HCT116 (cell line): ENCODE measurements around the gene GLT8D2. TPM values are rescaled to one million over a fixed set of nuclear protein-coding genes. Genes with fewer than 3 reads are reported as not detected.

Experiments used
- ATAC-seq: fragments of 200-7000 bp; cut with Tn5 transposase; 2 replicates; pipeline ENCODE4 v1.9.1; 2020; ENCODE audit warnings: mild to moderate bottlenecking, moderate library complexity
- BruUV-seq: library from RNA; stranded (reverse); fragments of 400-500 nt; replicated peaks from 2 replicates; lab custom pipeline; 2021; lab: Mats Ljungman, UMichigan
- CTCF ChIA-PET: fragments of 300-600 bp; sonication (Branson Sonifier 250); formaldehyde crosslinking; loops from one replicate; lab custom pipeline; 2021; ENCODE audit warnings: antibody characterized with exemption; lab: Charles Lee
- POLR2A ChIA-PET: fragments of 300-600, 350-600 bp; sonication (Branson Sonifier 250); formaldehyde crosslinking; loops from one replicate; lab custom pipeline; 2021; ENCODE audit warnings: antibody characterized with exemption; lab: Charles Lee
- RAD21 ChIA-PET, 2 experiments: fragments of 300-600 bp; sonication (Branson Sonifier 250); formaldehyde crosslinking; loops; one replicate each; lab custom pipeline; 2023; ENCODE audit warnings: low total read pairs in 2 of 2; ENCODE audit not compliant: uncharacterized antibody in 2 of 2, unreplicated experiment in 2 of 2, low non-redundant PET in 1 of 2; lab: Charles Lee
- DNase-seq: peaks from one replicate; pipeline ENCODE4 v3.0.0-alpha.2; 2010; ENCODE audit warnings: low read depth, low spot score
- H2AFZ ChIP-seq: fragments of 200-600 bp; shearing (Covaris generic), sonication (generic); 2 replicates; pipeline ENCODE4 v1.6.1; 2017; ENCODE audit warnings: low read depth, mixed run types, mixed read lengths, antibody characterized with exemption, low read length; ENCODE audit not compliant: poor library complexity, severe bottlenecking
- H3K27ac ChIP-seq: 2 replicates; pipeline ENCODE4 v1.5.1; 2012; ENCODE audit warnings: low read depth, low read length
- H3K27me3 ChIP-seq: fragments of 200-600 bp; sonication (generic); 2 replicates; pipeline ENCODE4 v1.6.1; 2016; ENCODE audit warnings: mixed run types, low read length, mixed read lengths; ENCODE audit not compliant: insufficient read depth
- H3K36me3 ChIP-seq, 2 experiments: fragments of 200-500 bp in 1 of 2; fragments of 200-600 bp in 1 of 2; sonication (Bioruptor generic) in 1 of 2; sonication (generic) in 1 of 2; 2 replicates each; pipeline versions ENCODE4 v1.5.1 to v1.6.1; 2014 to 2016; ENCODE audit warnings: low read length in 2 of 2, inconsistent platforms in 1 of 2, mixed read lengths in 1 of 2, mixed run types in 1 of 2; ENCODE audit not compliant: insufficient read depth in 2 of 2, control insufficient read depth in 1 of 2
- H3K4me1 ChIP-seq, 2 experiments: fragments of 200-600 bp in 1 of 2; sonication (generic) in 1 of 2; 2 replicates each; pipeline versions ENCODE4 v1.5.1 to v1.6.1; 2012 to 2017; ENCODE audit warnings: low read length in 2 of 2, inconsistent platforms in 1 of 2, mild to moderate bottlenecking in 1 of 2, mixed read lengths in 1 of 2, mixed run types in 1 of 2, moderate library complexity in 1 of 2; ENCODE audit not compliant: insufficient read depth in 2 of 2, control insufficient read depth in 1 of 2
- H3K4me2 ChIP-seq: fragments of 200-600 bp; sonication (generic); 2 replicates; pipeline ENCODE4 v1.6.1; 2017; ENCODE audit warnings: mixed run types, low read length, mixed read lengths
- H3K4me3 ChIP-seq, 2 experiments: fragments of 200-600 bp in 1 of 2; sonication (generic) in 1 of 2; replicated peaks in 1 of 2; 2 replicates each; pipeline ENCODE4 v1.5.1; 2011 to 2016; ENCODE audit warnings: low read length in 2 of 2, control low read depth in 1 of 2, low read depth in 1 of 2, mild to moderate bottlenecking in 1 of 2, mixed read lengths in 1 of 2, mixed run types in 1 of 2
- H3K79me2 ChIP-seq: fragments of 200-600 bp; sonication (generic); 2 replicates; pipeline ENCODE4 v1.6.1; 2017; ENCODE audit warnings: mild to moderate bottlenecking, mixed run types, low read length, moderate library complexity, mixed read lengths; ENCODE audit not compliant: insufficient read depth
- H3K9ac ChIP-seq: fragments of 200-600 bp; sonication (generic); 2 replicates; pipeline ENCODE4 v1.6.1; 2016; ENCODE audit warnings: low read length, mixed read lengths
- H3K9me2 ChIP-seq: fragments of 200-600 bp; sonication (generic), shearing (Covaris generic); 2 replicates; pipeline ENCODE4 v1.6.1; 2017; ENCODE audit warnings: mixed run types, mild to moderate bottlenecking, moderate library complexity; ENCODE audit not compliant: insufficient read depth
- H3K9me3 ChIP-seq, 2 experiments: fragments of 200-500 bp in 1 of 2; fragments of 200-600 bp in 1 of 2; sonication (Bioruptor generic) in 1 of 2; sonication (generic) in 1 of 2; 2 replicates each; pipeline ENCODE4 v1.6.1; 2014 to 2017; ENCODE audit warnings: low read length in 2 of 2, mixed read lengths in 2 of 2, inconsistent platforms in 1 of 2, low read depth in 1 of 2, mild to moderate bottlenecking in 1 of 2, mixed run types in 1 of 2, moderate library complexity in 1 of 2; ENCODE audit not compliant: control insufficient read depth in 1 of 2, insufficient read depth in 1 of 2
- H4K20me1 ChIP-seq: fragments of 200-600 bp; sonication (generic), shearing (Covaris generic); 2 replicates; pipeline ENCODE4 v1.6.1; 2017; ENCODE audit warnings: mixed run types, mild to moderate bottlenecking, moderate library complexity; ENCODE audit not compliant: insufficient read depth
- CBX3 ChIP-seq: IDR thresholded peaks from 2 replicates; pipeline ENCODE4 v1.6.1; 2012; ENCODE audit warnings: low read depth
- ELF1 ChIP-seq: IDR thresholded peaks from 2 replicates; pipeline ENCODE4 v1.6.1; 2012; ENCODE audit warnings: low read depth, borderline replicate concordance
- EZH2 ChIP-seq: fragments of 200-600 bp; sonication (generic); IDR thresholded peaks from 2 replicates; pipeline ENCODE4 v1.6.1; 2017; ENCODE audit warnings: antibody characterized with exemption, mixed run types
- EZH2phosphoT487 ChIP-seq: fragments of 200-600 bp; IDR thresholded peaks from 2 replicates; pipeline ENCODE4 v1.6.1; 2018; ENCODE audit warnings: antibody characterized with exemption, borderline replicate concordance
- FOSL1 ChIP-seq: IDR thresholded peaks from 2 replicates; pipeline ENCODE4 v1.6.1; 2012; ENCODE audit warnings: low read depth
- POLR2AphosphoS5 ChIP-seq: IDR thresholded peaks from 2 replicates; pipeline ENCODE4 v1.6.1; 2011; ENCODE audit warnings: mild to moderate bottlenecking, low read depth, low read length, moderate library complexity
- SIN3A ChIP-seq: IDR thresholded peaks from 2 replicates; pipeline ENCODE4 v1.6.1; 2012; ENCODE audit warnings: low read depth
- SP1 ChIP-seq: IDR thresholded peaks from 2 replicates; pipeline ENCODE4 v1.6.1; 2012; ENCODE audit warnings: low read depth
- SRF ChIP-seq: IDR thresholded peaks from 2 replicates; pipeline ENCODE4 v1.6.1; 2012; ENCODE audit warnings: low read depth
- TCF7L2 ChIP-seq: IDR thresholded peaks from 2 replicates; pipeline ENCODE4 v1.7.0; 2011; ENCODE audit warnings: borderline replicate concordance, inconsistent platforms; ENCODE audit not compliant: insufficient read depth, insufficient read length; ENCODE audit errors: extremely low read depth
- YY1 ChIP-seq: IDR thresholded peaks from 2 replicates; pipeline ENCODE4 v1.6.1; 2011; ENCODE audit warnings: low read length, low read depth, moderate library complexity, mild to moderate bottlenecking; ENCODE audit not compliant: insufficient replicate concordance; ENCODE audit errors: extremely low read depth
- ZFX ChIP-seq: fragments of 450-650 bp; IDR thresholded peaks from 2 replicates; pipeline ENCODE4 v1.6.1; 2017
- ZNF274 ChIP-seq: fragments of 200-500 bp; sonication (Bioruptor generic); IDR thresholded peaks from 2 replicates; pipeline ENCODE4 v1.6.1; 2014; ENCODE audit warnings: mild to moderate bottlenecking, low read depth, low read length, inconsistent platforms
- intact Hi-C: fragments of 100-400 bp; cut with micrococcal nuclease; formaldehyde crosslinking; loops from 2 replicates; pipeline ENCODE4 v1.10.0; 2022
- total RNA-seq: library from RNA; stranded (reverse); gene quantifications from one replicate; pipeline ENCODE4 v1.2.1, GENCODE V29; 2021; ENCODE audit not compliant: unreplicated experiment
- TF ChIP-seq, protein P1 (sequence below), 3 experiments: fragments of 200-600 bp in 1 of 3; sonication (generic) in 1 of 3; IDR thresholded peaks in 2 of 3; conservative IDR thresholded peaks in 1 of 3; 2 replicates each; pipeline ENCODE4 v1.5.1; 2012 to 2017; ENCODE audit warnings: low read depth in 2 of 3, low read length in 2 of 3, antibody characterized with exemption in 1 of 3, borderline replicate concordance in 1 of 3, control low read depth in 1 of 3, mild to moderate bottlenecking in 1 of 3, mixed read lengths in 1 of 3, mixed run types in 1 of 3, moderate library complexity in 1 of 3; ENCODE audit not compliant: insufficient read depth in 1 of 3
- TF ChIP-seq, protein P2 (sequence below): IDR thresholded peaks from 2 replicates; pipeline ENCODE4 v1.6.1; 2011; ENCODE audit warnings: mild to moderate bottlenecking, low read length, moderate library complexity; ENCODE audit not compliant: insufficient replicate concordance; ENCODE audit errors: extremely low read depth
- TF ChIP-seq, protein P3 (sequence below): IDR thresholded peaks from 2 replicates; pipeline ENCODE4 v1.6.1; 2012

The GLT8D2 gene
- total RNA-seq, 1 experiment from 2014 or later = 4.8 TPM

DNA sequence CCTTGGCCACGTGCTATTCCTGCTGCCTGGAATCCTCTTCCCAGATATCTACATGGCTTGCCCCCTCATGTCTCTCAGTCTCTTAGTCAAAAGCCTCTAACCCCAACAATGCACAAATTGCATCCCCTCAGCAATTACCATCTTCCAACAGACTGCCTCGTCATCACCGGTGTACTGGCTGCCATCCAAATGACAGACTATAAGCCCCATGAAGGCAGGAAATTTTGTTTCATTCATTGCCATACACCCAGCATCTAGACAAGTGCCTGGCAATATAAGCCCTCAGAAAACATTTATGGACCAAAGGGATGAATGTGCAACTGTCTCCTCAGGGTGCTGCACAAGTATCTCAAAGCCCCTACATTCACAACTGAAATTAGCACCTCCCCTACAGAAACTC, 5.8 kb downstream of the GLT8D2 start:
- ChIA-PET CTCF (no interaction called here), RAD21 (no interaction called here), POLR2A (no interaction called here)
- Histone ChIP-seq H3K79me2 (no peaks in the 10 kb centered on the region), H3K9me3 (no peaks in the 10 kb centered on the region), H2AFZ (no peak overlapping the region), H3K9me2 (no peaks in the 10 kb centered on the region), H3K4me1 (peaks cover 0 to 2% of the 10 kb centered on the region in 2 experiments; a peak in 2 of 4 replicates), H4K20me1 (no peaks in the 10 kb centered on the region), H3K9ac (no peak overlapping the region), H3K4me2 (no peak overlapping the region), H3K27me3 (no peaks in the 10 kb centered on the region), H3K27ac (no peak overlapping the region), H3K4me3 (no peak overlapping the region), H3K36me3 (no peaks in the 10 kb centered on the region)
- intact Hi-C loops = no loop called here
- ATAC-seq (no peak), DNase-seq (no peak)
- BruUV-seq = no TSS peak
- TF ChIP-seq, protein P1, sequence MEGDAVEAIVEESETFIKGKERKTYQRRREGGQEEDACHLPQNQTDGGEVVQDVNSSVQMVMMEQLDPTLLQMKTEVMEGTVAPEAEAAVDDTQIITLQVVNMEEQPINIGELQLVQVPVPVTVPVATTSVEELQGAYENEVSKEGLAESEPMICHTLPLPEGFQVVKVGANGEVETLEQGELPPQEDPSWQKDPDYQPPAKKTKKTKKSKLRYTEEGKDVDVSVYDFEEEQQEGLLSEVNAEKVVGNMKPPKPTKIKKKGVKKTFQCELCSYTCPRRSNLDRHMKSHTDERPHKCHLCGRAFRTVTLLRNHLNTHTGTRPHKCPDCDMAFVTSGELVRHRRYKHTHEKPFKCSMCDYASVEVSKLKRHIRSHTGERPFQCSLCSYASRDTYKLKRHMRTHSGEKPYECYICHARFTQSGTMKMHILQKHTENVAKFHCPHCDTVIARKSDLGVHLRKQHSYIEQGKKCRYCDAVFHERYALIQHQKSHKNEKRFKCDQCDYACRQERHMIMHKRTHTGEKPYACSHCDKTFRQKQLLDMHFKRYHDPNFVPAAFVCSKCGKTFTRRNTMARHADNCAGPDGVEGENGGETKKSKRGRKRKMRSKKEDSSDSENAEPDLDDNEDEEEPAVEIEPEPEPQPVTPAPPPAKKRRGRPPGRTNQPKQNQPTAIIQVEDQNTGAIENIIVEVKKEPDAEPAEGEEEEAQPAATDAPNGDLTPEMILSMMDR (IDR thresholded peaks at IDR 0.05 in 2 of 3, conservative IDR thresholded peaks at IDR 0.05 in 1 of 3; ENCODE audit: borderline replicate concordance in 1 of 3, insufficient read depth in 1 of 3, low read depth in 2 of 3, low read length in 2 of 3) = no peak
- TF ChIP-seq SIN3A = no peak
- TF ChIP-seq, protein P2, sequence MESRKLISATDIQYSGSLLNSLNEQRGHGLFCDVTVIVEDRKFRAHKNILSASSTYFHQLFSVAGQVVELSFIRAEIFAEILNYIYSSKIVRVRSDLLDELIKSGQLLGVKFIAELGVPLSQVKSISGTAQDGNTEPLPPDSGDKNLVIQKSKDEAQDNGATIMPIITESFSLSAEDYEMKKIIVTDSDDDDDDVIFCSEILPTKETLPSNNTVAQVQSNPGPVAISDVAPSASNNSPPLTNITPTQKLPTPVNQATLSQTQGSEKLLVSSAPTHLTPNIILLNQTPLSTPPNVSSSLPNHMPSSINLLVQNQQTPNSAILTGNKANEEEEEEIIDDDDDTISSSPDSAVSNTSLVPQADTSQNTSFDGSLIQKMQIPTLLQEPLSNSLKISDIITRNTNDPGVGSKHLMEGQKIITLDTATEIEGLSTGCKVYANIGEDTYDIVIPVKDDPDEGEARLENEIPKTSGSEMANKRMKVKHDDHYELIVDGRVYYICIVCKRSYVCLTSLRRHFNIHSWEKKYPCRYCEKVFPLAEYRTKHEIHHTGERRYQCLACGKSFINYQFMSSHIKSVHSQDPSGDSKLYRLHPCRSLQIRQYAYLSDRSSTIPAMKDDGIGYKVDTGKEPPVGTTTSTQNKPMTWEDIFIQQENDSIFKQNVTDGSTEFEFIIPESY = no peak
- no peak for TF ChIP-seq ZNF274
- TF ChIP-seq TCF7L2 = no peak
- TF ChIP-seq EZH2 = no peak
- TF ChIP-seq, protein P3, sequence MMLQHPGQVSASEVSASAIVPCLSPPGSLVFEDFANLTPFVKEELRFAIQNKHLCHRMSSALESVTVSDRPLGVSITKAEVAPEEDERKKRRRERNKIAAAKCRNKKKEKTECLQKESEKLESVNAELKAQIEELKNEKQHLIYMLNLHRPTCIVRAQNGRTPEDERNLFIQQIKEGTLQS = no peak
- no peak for TF ChIP-seq YY1
- no peak for TF ChIP-seq ZFX
- TF ChIP-seq SP1 = no peak
- TF ChIP-seq ELF1 = no peak
- TF ChIP-seq POLR2AphosphoS5 = no peak
- TF ChIP-seq FOSL1 = no peak
- no peak for TF ChIP-seq SRF
- no peak for TF ChIP-seq CBX3
- no peak for TF ChIP-seq EZH2phosphoT487
